HG03135 (cell line): ENCODE data around the gene RPS14.
"Not testable (repeated sequence)": the region's sequence is repeated elsewhere in the genome, so short reads cannot be mapped to it uniquely, and the experiment has no call there.

Experiments
- ATAC-seq: cut with Tn5 transposase; IDR thresholded peaks from one replicate; pipeline ENCODE4 v1.9.1; 2021; ENCODE audit warnings: mild to moderate bottlenecking, moderate library complexity; ENCODE audit not compliant: unreplicated experiment

The RPS14 gene

GRCh38 chr5:150481972-150482406 is 32.5 kb upstream of the RPS14 start:
- ATAC-seq, result no peak

- no peak for ATAC-seq
Observed at GRCh38 chr5:150481708-150481965, 32.1 kb upstream of the RPS14 start.

DNA sequence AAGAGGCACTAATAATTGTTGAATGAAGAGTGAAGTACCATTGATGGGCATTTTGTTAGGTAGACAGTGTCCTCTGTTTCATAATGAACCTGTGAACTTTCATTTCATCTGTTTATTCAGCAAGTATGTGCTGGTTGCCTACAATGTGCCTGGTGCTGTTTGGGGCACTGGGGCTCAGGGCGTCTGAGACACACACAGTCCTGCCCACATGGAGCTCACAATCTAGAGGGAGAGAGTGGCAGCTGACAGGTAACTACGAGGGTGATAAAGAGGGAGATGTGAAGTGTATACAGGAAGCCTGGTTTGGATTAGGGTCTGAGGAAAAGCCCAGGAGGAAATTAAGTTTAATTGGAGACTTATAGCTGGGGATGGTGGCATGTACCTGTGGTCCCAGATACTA is 29.9 kb upstream of the RPS14 start:
- no peak for ATAC-seq

- not testable (repeated sequence) for ATAC-seq
Observed at GRCh38 chr5:150476568-150476967, 27.0 kb upstream of the RPS14 start.

DNA sequence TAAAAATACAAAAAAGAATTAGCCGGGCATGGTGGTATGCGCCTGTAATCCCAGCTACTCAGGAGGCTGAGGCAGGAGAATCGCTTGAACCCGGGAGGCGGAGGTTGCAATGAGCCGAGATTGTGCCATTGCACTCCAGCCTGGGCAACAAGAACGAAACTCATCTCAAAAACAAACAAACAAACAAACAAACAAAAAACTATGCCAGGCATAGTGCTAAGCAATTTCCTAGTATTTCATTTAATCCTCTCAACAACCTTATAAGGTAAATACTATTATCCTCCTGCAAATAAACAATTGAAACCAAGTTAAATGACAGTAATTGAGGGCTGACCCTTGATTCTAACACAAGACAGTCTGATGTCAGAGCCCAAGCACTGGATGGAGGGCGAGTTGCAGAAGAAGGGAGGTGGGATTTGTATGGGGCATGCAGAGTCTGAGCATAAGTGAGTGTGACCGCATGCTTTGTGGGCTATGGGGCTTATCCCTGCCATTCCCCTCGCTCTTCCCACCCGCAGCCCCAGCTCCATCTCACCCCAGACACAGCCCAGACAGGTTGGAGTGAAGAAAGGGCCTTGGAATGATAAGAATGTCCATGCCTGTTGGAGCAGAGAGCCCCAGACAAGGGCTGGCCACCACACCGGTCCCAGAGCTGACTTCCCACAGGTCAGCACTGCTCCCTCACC is 24.3 kb upstream of the RPS14 start:
- ATAC-seq, result no peak

DNA sequence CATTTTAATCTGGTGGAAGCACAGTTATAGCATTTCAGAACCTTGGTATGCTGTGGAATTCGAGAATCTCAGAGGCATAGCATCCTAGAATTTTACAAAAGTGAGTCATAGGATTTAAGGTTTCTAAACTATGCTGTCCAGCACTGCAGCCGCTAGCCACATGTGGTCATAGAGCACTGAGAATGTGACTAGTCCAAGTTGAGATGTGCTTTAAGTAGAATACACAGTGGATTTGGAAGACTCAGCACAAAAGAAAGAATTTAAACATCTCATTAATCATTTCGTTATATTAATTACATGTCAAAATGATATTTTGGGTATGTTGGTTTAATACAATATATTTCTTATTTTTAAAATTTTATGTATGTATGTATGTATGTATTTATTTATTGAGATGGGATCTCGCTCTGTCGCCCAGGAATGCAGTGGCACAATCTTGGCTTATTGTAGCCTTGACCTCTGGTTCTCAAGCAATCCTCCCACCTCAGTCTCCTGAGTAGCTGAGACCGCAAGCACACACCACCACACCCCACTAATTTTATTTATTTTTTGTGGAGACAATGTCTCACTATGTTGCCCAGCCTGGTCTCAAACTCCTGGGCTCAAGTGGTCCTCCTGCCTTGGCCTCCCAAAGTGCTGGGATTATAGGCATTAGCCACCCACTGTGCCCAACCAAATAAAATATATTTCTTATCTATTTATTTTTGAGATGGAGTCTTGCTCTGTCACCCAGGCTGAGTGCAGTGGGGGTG is 20.4 kb upstream of the RPS14 start:
- ATAC-seq, result no peak

- ATAC-seq, result no peak
Observed at GRCh38 chr5:150468206-150468605, 18.7 kb upstream of the RPS14 start.

DNA sequence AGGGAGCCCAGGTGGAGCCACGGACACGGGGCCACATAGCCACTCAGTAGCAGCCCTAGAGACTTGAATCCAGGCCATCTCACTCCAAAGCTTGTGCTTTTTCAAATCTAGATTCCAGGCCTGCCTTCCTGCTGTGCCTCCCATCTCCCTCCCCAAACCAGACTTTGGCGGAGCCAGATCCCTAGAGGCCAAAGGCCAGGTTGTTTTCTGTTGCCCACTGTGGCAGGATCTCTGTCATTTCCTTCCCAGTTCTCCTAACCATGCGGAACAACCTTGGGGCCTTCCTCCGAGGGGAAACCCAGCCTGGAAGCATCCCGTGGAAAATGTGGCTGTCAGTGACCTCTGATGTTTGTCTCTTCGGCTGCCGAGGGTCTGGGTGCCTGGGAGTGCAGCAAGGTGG is 16.4 kb upstream of the RPS14 start:
- ATAC-seq, result no peak

- no peak for ATAC-seq
Observed at GRCh38 chr5:150464554-150465012, 15.0 kb upstream of the RPS14 start.

- peak; percentile 69 for ATAC-seq
Observed at GRCh38 chr5:150461231-150461630, 11.7 kb upstream of the RPS14 start.

- peak; percentile 7 for ATAC-seq
Observed at GRCh38 chr5:150460781-150461180, 11.2 kb upstream of the RPS14 start.

GRCh38 chr5:150458802-150459557 is 9.4 kb upstream of the RPS14 start:
- ATAC-seq, result peak; percentile 62

DNA sequence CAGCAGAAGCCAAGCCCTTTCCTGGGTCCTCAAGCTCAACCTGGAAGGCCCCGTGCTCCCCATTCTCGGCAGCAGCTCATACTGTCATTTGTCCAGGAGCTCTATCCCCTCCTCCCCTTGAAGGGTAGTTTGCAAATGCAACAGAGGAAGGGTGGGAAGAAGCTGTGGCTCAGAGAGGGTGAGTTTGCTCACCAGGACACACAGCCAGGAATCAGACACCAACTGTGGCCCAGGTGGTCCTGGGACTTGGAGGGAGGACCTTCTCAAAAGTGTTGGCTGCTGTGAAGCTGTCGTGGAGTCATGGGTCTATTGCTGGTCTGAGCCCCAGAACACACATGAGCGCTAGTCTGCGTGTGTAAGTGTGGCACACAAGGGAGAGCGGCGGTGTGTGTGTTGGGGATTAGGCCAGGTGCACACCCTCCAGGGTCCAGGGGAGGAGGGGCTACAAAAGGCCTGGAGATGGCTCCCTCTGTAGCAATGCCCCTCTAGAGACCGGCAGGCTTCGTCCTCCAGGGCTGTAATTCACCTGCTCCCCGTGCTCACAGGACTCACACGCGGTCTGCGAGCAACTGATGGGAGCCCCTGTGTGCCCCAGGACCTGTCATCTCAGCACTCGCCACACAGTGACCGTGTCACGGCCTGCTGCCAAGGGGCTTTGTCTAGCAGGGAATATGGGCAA is 8.2 kb upstream of the RPS14 start:
- no peak for ATAC-seq

- no peak for ATAC-seq
Observed at GRCh38 chr5:150457121-150457520, 7.6 kb upstream of the RPS14 start.

DNA sequence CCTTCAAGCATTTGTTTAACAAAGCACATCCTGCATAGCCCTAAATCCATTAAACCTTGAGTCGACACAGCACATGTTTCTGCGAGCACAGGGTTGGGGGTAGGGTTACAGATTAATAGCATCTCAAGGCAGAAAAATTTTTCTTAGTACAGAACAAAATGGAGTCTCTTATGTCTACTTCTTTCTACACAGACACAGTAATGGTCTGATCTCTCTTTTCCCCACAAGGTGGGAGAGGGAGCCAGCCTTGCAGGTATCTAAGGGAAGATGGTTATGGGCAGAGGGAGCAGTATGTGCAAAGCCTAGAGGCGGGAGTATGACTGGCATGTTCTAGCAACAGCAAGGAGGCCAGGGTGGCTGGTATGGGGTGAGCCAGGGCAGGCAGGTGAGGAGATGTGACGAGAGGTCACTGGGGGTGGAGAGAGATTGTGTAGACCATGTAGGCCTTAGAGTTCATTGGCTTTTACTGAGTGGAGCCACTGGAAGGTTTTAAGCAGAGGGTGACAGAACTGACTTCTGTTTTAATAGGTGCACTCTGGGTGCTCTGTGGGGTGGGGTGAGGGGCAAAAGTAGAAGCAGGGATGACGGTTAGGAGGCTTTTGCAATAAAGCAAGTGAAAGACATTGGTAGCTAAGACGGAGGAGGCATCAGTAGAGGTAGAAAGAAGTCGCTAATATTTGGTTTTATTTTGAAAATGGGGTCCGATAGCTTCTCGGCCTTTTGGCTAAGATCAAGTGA is 5.1 kb upstream of the RPS14 start:
- ATAC-seq, result no peak

- ATAC-seq, result not testable (repeated sequence)
Observed at GRCh38 chr5:150454027-150454426, 4.5 kb upstream of the RPS14 start.

DNA sequence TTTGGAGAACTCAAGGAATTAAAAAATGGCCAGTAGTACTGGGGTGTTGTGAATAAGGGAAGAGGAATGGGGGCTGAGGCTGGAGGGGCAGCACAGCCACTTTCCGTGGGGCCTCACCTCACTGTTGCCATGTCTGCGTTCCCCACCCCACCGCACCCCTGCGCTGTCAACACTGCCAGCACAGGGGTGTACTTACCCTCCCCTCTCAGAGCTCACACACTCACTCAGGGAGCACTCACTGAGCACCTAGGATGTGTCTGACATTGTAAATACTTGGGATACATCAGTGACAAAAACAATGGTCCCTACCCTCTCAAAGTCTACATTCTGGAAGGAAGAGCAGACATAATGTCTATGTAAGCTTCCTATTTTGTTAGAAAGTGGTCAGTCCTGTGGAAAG is 3.4 kb upstream of the RPS14 start:
- no peak for ATAC-seq

- ATAC-seq, result no peak
Observed at GRCh38 chr5:150451594-150451993, 2.1 kb upstream of the RPS14 start.

GRCh38 chr5:150448952-150449516 is 505 bp downstream of the RPS14 start:
- ATAC-seq, result peak; percentile 33

DNA sequence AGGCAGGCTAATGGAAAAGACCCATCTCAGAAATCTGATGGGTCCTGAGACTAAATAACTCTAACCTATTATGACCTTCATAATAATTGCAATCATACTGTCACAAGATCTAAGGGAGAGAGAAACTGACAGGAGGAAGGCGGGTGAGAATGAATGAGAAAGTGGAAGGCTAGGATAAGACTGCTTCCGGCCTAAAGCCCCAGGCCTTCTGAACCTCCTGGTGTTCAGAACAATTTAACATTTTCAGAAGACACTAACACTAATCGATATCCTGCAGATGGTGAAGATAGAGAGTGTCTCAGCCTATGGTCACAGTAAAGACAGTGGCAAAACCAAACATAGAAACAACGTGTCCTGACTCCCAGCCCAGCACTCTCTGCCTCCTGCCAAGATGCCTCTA is 1.2 kb downstream of the RPS14 start:
- no peak for ATAC-seq
